ENCODE results near the gene JOSD2. TPM values are rescaled to one million over a fixed set of nuclear protein-coding genes. Genes with fewer than 3 reads are reported as not detected.
A peak's percentile ranks its signal among the peaks of the same experiment; 100 is the strongest.

JOSD2 gene
- total and polyA plus RNA-seq, 2 of the 4 experiments (the other 2 are of a cell fraction), result 12.2 to 54.1 TPM

DNA sequence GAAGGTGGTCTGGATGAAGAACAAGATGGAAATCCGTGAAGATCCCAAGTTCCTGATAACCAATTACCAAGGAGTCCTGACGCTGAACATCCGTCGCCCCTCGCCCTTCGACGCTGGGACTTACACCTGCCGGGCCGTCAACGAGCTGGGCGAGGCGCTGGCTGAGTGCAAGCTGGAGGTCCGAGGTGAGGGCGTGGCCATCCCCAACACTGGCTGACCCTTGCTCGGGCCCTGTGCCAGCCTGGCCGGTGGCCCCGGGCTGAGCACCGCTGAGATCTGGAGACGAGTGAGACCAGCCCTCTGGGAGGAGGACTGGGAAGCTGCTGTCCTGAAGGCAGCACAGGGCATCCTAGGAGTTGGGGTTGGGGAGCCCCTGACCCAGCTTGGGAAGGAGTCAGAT is 46.6 kb downstream of the JOSD2 start:
- H3K9me3 ChIP-seq (ENCODE audit: control insufficient read depth, insufficient read depth, low read length), result no peaks in the 10 kb centered on the region
- H3K4me1 ChIP-seq (ENCODE audit: control insufficient read depth, insufficient read depth, low read length), result no peaks in the 10 kb centered on the region
- ChIA-PET CTCF (no interaction called here), POLR2A (ENCODE audit: unreplicated experiment) (no interaction called here)
- peak overlapping the region; percentile 49 for H2AFZ ChIP-seq (replicated peaks; ENCODE audit: low read length, poor library complexity)
- no peaks in the 10 kb centered on the region for H3K9me1 ChIP-seq (ENCODE audit: insufficient read depth, low read length)
- no peak overlapping the region for H3K4me3 ChIP-seq (ENCODE audit: insufficient read depth, low read depth, low read length)
- peaks cover 2% of the 10 kb centered on the region; the same call in 1 of the 2 replicates for H3K27me3 ChIP-seq (ENCODE audit: control insufficient read depth, insufficient read depth, low read length)
- in situ Hi-C loops (cut with MboI; ENCODE audit: low sequenced_read_pairs), result loop anchor here (5.0 kb wide), 1 partner anchor 97 kb away; the partner anchor contains the start of gene NAPSA
- intact Hi-C loops (cut with micrococcal nuclease), result no loop called here
- ATAC-seq (ENCODE audit: low read depth) (no peak), DNase-seq (no peak)
- H2BK120ac ChIP-seq (ENCODE audit: low read depth, low read length), result no peak overlapping the region
- no peak overlapping the region for H3K4ac ChIP-seq (ENCODE audit: low read depth, low read length)
- H2BK15ac ChIP-seq (ENCODE audit: low read depth, low read length), result no peak overlapping the region
- no peak overlapping the region for H3K14ac ChIP-seq (replicated peaks; ENCODE audit: low read depth, low read length)
- H3K36me3 ChIP-seq (ENCODE audit: control insufficient read depth, insufficient read depth, low read length), result no peaks in the 10 kb centered on the region
- no peak overlapping the region for H2AK5ac ChIP-seq (ENCODE audit: low read depth, low read length)
- H4K91ac ChIP-seq (ENCODE audit: insufficient read depth, low read depth, low read length), result no peak overlapping the region
- no peak overlapping the region for H2BK20ac ChIP-seq (ENCODE audit: low read depth, low read length)
- no peaks in the 10 kb centered on the region for H4K20me1 ChIP-seq (ENCODE audit: insufficient read depth, low read length)
- H4K5ac ChIP-seq (ENCODE audit: low read depth, low read length), result no peak overlapping the region
- no peak overlapping the region for H2AK9ac ChIP-seq (replicated peaks; ENCODE audit: low read depth, low read length, poor library complexity)
- H3K27ac ChIP-seq (ENCODE audit: insufficient read depth, low read length), result no peak overlapping the region
- H3K18ac ChIP-seq (ENCODE audit: low read depth, low read length), result no peak overlapping the region
- no peak overlapping the region for H4K8ac ChIP-seq (ENCODE audit: low read depth in 2 of 2, low read length in 2 of 2)
- H3K56ac ChIP-seq (ENCODE audit: extremely low read depth, insufficient read depth, low read length), result no peak overlapping the region
- H3K9ac ChIP-seq (ENCODE audit: low read depth, low read length), result no peak overlapping the region
- H2BK5ac ChIP-seq (ENCODE audit: low read depth, low read length, poor library complexity, severe bottlenecking), result no peak overlapping the region
- BruUV-seq (replicated peaks), result no TSS peak
- WGBS, 2 experiments (ENCODE audit: extremely low coverage in 2 of 2, insufficient read length in 1 of 2), result 84% methylated on average over 10 of the region's 19 CpGs; no CpG with 5 or more reads in 1 of the 2 experiments
- no peak overlapping the region for H3K4me2 ChIP-seq (ENCODE audit: low read depth, low read length)
- no peak for TF ChIP-seq MXI1 (IDR thresholded peaks at IDR 0.05; ENCODE audit: borderline replicate concordance, low read depth, low read length)
- no peak for TF ChIP-seq CHD1 (IDR thresholded peaks at IDR 0.05; ENCODE audit: low read depth, low read length)
- no peak for TF ChIP-seq POLR2A (IDR thresholded peaks at IDR 0.05; ENCODE audit: low read depth, low read length)
- TF ChIP-seq RFX5 (IDR thresholded peaks at IDR 0.05; ENCODE audit: low read depth, low read length), result no peak
- no peak for TF ChIP-seq CEBPB (IDR thresholded peaks at IDR 0.05; ENCODE audit: low read depth, low read length)
- TF ChIP-seq RAD21 (IDR thresholded peaks at IDR 0.05; ENCODE audit: low read length), result no peak
- TF ChIP-seq BHLHE40 (IDR thresholded peaks at IDR 0.05; ENCODE audit: low read depth, low read length), result no peak
- TF ChIP-seq SMC3 (IDR thresholded peaks at IDR 0.05; ENCODE audit: low read depth, low read length), result no peak
- TF ChIP-seq NFE2L2 (IDR thresholded peaks at IDR 0.05; ENCODE audit: low read depth, low read length), result no peak
- TF ChIP-seq RCOR1 (IDR thresholded peaks at IDR 0.05; ENCODE audit: insufficient replicate concordance, low read length), result no peak
- TF ChIP-seq, protein P1, sequence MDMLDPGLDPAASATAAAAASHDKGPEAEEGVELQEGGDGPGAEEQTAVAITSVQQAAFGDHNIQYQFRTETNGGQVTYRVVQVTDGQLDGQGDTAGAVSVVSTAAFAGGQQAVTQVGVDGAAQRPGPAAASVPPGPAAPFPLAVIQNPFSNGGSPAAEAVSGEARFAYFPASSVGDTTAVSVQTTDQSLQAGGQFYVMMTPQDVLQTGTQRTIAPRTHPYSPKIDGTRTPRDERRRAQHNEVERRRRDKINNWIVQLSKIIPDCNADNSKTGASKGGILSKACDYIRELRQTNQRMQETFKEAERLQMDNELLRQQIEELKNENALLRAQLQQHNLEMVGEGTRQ (IDR thresholded peaks at IDR 0.05; ENCODE audit: low read depth, low read length), result no peak
- no peak for TF ChIP-seq MAFK (IDR thresholded peaks at IDR 0.05; ENCODE audit: low read depth, low read length)
- no peak for TF ChIP-seq FOS (IDR thresholded peaks at IDR 0.05; ENCODE audit: low read depth, low read length)
- TF ChIP-seq, protein P2, sequence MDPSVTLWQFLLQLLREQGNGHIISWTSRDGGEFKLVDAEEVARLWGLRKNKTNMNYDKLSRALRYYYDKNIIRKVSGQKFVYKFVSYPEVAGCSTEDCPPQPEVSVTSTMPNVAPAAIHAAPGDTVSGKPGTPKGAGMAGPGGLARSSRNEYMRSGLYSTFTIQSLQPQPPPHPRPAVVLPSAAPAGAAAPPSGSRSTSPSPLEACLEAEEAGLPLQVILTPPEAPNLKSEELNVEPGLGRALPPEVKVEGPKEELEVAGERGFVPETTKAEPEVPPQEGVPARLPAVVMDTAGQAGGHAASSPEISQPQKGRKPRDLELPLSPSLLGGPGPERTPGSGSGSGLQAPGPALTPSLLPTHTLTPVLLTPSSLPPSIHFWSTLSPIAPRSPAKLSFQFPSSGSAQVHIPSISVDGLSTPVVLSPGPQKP (IDR thresholded peaks at IDR 0.05; ENCODE audit: borderline replicate concordance, low read depth, low read length), result no peak
- TF ChIP-seq, protein P3, sequence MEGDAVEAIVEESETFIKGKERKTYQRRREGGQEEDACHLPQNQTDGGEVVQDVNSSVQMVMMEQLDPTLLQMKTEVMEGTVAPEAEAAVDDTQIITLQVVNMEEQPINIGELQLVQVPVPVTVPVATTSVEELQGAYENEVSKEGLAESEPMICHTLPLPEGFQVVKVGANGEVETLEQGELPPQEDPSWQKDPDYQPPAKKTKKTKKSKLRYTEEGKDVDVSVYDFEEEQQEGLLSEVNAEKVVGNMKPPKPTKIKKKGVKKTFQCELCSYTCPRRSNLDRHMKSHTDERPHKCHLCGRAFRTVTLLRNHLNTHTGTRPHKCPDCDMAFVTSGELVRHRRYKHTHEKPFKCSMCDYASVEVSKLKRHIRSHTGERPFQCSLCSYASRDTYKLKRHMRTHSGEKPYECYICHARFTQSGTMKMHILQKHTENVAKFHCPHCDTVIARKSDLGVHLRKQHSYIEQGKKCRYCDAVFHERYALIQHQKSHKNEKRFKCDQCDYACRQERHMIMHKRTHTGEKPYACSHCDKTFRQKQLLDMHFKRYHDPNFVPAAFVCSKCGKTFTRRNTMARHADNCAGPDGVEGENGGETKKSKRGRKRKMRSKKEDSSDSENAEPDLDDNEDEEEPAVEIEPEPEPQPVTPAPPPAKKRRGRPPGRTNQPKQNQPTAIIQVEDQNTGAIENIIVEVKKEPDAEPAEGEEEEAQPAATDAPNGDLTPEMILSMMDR (conservative IDR thresholded peaks at IDR 0.05; ENCODE audit: low read depth, low read length), result no peak
- no peak for TF ChIP-seq MAZ (IDR thresholded peaks at IDR 0.05; ENCODE audit: borderline replicate concordance, low read depth, low read length)
- H3K23ac ChIP-seq (ENCODE audit: low read depth, low read length), result no peak overlapping the region
- H3K79me1 ChIP-seq (ENCODE audit: low read depth in 1 of 2, low read length in 2 of 2), result no peaks in the 10 kb centered on the region
- dilution Hi-C loops (cut with HindIII; ENCODE audit: low sequenced_read_pairs, unreplicated experiment), result no loop called here

All from IMR-90 (cell line).